ENCODE results near the gene CFAP97.

DNA sequence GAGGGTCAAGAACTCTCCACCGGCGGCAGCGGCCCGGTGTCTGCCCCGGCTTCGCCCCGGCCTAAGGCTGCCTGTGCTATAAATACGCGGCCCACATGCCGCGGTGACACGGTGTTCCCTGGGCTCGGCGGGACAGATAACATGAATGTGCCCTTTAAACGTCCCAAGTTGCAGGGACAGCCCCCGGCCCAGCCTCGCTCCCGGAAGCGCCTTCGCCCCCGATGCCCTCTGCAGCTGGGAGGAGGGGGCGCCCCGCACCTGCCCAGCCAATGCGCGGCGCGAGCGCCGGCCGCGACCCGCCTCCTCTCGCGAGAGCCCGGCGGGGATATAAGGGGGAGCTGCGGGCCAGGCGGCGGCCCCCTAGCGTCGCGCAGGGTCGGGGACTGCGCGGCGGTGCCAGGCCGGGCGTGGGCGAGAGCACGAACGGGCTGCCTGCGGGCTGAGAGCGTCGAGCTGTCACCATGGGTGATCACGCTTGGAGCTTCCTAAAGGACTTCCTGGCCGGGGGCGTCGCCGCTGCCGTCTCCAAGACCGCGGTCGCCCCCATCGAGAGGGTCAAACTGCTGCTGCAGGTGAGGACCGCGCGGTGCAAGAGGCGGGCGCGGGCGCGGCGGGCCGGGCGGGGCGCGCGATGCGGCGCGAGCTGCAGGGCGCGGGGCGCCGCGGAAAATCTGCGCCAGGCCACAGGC lies 60.7 kb downstream of the CFAP97 start, which contains the start of gene SLC25A4:
- TF ChIP-seq CTCF (IDR thresholded peaks at IDR 0.05) (peak; percentile 27 to 74 (median 47)), POLR2A (IDR thresholded peaks at IDR 0.05) (peak; percentile 94 to 98 (median 94))

Measured in body of pancreas (tissue), 4 donors.